Posterior cingulate gyrus (tissue), 11 donors: ENCODE measurements around the gene SVIL.
"Not testable (repeated sequence)": the region's sequence is repeated elsewhere in the genome, so short reads cannot be mapped to it uniquely, and the experiment has no call there.

Source experiments
- DNase-seq, 10 donors: peaks; one replicate each; pipeline versions ENCODE4 v3.0.0 to v3.0.0-alpha.2; 2020 to 2021; ENCODE audit warnings: mixed read lengths in 3 of 10
- intact Hi-C: fragments of 100-400 bp; cut with DNase I; formaldehyde crosslinking; loops from one replicate; pipeline ENCODE4 v1.15.1; 2023

SVIL gene

GRCh38 chr10:29524720-29525119 is 110.1 kb downstream of the SVIL start:
- DNase-seq, result no peak
- intact Hi-C loops, result no loop called here

DNA sequence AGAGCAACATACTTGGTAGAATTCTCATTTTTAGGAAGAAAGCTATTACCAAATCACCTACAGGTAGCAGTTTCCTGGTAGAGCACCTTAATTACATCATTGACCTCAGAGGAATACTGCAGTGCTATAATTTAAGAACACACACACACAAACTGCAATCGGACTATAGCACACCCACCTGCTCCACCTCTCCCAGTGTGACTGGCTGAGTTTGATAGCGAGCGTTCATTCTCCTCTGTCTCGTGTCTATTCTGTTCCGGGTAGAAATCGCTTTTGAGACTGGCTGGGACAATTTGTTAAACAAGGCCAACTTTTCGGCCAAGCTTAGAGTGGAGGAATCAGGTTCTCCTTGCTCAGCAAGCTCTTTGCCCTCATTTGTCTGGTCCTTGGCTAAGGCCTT is 110.5 kb downstream of the SVIL start:
- intact Hi-C loops, result no loop called here
- no peak for DNase-seq

DNA sequence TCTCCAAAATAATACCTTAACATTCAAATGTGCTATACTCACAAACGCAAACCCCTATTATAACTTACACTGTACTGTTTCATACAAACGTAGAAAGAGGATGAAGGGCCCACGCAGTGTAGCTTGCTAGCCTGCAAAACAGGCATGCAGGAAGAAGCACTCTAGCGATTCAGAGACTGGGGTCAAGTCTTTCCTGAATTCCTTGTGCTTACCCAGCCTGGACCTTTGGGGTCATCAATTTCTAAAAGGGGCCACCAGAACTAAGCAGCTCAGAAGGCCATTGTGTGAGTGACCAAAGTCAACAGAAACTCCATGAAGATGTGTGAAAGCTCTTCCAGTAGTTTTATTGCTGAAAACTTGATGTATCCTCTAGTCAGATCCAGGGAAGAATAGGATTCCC is 111.9 kb downstream of the SVIL start:
- DNase-seq, result no peak
- intact Hi-C loops, result no loop called here

DNA sequence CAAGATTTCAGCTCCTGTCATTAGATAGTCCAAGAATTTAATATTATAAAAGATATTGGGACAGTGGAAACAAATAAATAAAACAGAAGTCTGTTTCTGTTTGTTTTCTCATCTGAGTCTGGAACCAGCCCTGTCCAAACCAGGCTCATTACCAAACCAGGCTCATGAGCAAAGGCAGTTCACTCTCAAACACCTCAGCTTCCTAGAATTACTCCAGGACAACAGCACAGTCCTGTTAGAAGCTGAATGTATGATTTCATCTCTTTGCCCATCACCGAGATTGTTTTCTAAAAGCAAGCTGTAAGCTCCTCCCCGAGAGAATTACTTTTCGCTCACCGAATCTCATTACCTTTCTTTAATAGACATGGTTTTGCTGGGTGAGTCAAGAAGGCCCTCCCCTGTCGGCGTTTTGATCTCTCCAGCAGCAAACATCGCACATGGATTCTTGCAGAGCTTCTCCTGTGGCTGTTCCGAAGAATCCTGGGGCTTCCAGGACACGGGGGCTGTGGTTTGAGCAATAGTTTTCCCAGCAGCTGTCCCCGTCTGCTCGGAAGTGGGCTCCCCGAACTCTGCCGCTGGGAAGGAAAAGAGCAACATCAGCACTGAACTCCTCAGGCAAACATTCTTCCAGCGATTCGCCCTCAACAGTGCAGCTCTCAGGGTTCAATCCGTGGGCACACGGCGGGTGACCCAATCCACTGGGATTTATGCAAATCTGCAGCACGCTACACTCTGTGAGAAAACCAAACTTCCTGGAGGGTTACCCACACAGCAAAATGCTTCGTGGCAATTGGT is 112.5 kb downstream of the SVIL start:
- no peak for DNase-seq
- intact Hi-C loops, result no loop called here

DNA sequence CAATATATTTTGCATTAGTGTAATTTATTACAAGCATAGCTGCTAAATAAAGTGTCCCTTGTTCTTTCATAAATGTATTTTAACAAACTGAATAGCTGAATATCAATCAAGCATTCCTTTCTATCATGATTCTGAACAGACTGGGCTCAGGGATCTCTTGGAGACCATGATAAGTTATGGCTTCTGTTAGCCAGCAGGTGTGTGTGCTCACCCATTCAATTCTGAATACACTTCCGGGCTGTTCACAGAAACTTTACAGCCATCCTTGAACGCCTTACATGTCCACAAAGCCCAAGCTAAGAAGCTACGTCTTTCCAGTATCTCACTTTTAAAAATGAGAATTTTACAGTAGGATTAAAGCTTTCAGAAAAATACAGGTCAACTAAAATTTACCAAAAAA is 115.1 kb downstream of the SVIL start:
- intact Hi-C loops, result no loop called here

DNA sequence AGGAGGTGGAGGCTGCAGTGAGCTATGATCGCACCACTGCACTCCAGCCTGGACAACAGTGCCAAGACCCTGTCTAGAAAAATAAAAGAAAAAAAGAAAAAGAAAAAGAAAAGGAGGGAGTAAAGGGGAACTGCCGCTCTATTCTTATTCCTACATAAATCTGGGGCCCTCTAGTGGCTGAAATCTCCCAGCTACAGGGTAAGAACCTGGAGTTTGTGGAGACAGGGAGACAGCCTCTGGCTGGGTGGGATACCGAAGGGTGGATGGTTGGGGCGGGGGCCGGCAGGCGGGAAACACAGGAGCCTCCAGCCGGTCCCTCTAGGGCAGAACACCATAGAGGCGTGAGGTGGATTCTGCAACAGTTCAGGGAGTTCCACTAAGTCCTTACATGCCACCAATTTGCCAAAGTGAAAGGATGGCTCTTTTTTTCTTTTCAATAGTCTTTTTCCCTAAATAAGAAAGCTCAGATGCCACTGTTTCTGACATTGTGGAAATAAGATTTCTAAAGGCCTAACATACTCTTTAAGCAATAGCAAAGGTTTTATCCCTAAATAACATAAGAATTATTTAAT is 117.3 kb downstream of the SVIL start:
- intact Hi-C loops, result no loop called here
- peak in 1 of 10 donors; percentile 19 for DNase-seq

More for the DNA sequence above, 115.1 kb downstream of the SVIL start:
- DNase-seq, result no peak

GRCh38 chr10:29516309-29516932 is 118.3 kb downstream of the SVIL start:
- intact Hi-C loops, DNase-seq: not testable (repeated sequence)

DNA sequence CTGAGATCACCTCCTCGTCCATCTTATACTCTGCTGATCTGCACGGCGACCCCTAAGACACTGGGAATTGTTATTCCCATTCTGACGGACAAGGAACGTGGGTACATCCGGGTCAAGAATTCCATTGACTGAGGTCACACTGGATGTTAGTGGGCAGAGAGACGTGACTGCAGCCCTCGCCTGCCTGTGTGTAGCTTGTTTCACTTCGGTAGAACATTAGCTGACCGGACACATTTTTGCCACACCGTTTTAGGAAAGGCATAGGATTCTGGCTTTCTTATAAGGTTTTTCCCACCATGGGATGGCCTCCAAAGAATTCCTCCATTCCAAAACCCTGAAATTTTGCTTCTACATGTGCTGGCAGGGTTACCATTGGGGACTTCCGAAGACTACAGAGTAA is 118.9 kb downstream of the SVIL start:
- intact Hi-C loops, result not testable (repeated sequence)

DNA sequence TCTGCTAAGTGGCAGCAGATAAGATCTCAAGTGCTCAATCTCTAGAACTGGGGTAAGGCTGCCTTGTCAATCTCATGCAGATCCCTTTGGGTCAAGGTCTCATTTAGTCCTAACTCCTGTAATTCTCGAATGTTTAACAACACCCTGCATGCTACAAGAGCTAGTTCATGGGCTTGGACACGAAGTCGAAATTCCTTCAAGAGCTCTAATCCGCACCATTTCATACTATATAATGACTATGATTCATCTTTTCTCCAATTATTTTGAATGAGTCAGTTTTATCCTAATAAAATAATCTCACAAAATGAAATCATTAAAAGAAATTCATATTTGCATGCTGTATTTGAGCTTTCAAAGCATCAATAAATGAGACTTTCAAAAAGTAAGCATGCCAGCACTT is 119.7 kb downstream of the SVIL start:
- intact Hi-C loops, DNase-seq: not testable (repeated sequence)

More for the DNA sequence above, 118.9 kb downstream of the SVIL start:
- not testable (repeated sequence) for DNase-seq

- no peak for DNase-seq
- intact Hi-C loops, result no loop called here
Observed at GRCh38 chr10:29514306-29514705, 120.5 kb downstream of the SVIL start.

GRCh38 chr10:29512425-29512974 is 122.3 kb downstream of the SVIL start:
- intact Hi-C loops, result no loop called here
- no peak for DNase-seq

DNA sequence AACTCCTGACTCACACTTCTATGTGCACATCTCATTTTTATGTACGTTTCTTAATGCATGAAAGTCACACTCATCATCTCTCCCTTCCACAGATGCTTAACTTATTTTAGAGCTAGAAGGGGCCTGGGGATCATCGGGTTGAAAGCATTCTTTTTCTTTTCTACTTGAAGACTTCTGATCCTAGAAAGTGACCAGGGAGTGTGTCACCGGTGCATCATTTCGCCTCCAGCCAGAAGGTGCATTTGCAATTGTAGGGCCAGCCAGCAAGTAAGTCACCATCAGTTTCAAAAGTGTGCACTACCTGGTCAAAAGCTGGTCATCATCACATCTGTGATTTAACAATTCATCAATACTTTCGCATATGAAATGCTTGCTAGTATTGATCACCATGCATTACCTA is 123.0 kb downstream of the SVIL start:
- intact Hi-C loops, DNase-seq: not testable (repeated sequence)

DNA sequence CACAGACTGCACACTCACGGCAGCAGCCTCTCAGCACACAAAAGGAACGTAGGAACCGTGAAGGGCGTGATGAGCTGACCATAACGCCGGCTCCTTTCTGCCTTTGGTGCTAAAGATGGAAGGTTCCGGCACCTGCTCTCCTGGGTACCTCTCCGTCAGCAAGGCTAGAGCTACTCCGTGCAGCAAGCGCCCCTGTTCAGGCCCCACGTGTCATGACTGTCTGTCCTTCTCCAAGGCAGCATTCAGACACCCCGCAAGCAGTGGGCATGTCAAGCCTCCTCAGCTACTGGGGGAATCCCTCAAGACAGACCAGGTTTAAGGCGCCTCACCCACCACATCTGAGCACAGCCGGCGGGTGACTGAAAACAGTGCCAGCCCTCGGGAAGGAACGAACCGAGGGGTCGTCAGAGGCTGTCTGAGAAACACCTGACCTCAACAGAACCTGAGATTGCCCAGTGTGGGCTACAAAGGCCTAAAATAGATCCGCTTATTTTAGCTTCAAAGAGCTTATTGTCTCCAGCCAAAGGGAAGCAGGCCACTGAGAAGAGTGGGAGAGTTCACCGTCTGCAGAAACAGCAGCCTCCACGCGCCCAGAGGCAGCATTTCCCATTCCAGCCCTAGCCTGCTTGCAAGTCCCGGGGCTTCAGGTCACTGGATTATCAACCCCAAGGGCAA is 124.2 kb downstream of the SVIL start:
- DNase-seq, intact Hi-C loops: not testable (repeated sequence)

- DNase-seq, result no peak
- intact Hi-C loops, result no loop called here
Observed at GRCh38 chr10:29508554-29509244, 126.1 kb downstream of the SVIL start.

DNA sequence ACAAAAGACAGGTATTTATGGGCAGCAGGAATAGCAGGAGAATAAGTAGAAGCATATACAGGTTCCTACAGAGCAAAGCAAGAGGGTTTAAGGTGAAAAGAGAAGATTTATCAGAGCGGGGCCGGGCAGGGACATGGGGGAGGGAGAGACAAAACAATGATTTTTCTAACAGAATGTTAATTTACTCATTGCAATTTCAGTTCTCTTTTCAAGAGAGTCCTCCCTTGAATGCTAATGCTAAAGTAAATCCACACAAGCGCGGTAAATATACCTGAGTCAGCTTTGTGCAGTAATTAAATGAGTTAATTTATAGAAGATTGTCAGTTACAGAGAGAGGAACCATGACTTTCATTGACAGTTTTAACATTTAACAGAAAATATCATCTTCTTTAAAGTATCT is 127.0 kb downstream of the SVIL start:
- intact Hi-C loops, DNase-seq: not testable (repeated sequence)

- DNase-seq, intact Hi-C loops: not testable (repeated sequence)
Observed at GRCh38 chr10:29506324-29506921, 128.3 kb downstream of the SVIL start.

GRCh38 chr10:29502351-29502750 is 132.4 kb downstream of the SVIL start:
- no peak for DNase-seq
- intact Hi-C loops, result no loop called here

DNA sequence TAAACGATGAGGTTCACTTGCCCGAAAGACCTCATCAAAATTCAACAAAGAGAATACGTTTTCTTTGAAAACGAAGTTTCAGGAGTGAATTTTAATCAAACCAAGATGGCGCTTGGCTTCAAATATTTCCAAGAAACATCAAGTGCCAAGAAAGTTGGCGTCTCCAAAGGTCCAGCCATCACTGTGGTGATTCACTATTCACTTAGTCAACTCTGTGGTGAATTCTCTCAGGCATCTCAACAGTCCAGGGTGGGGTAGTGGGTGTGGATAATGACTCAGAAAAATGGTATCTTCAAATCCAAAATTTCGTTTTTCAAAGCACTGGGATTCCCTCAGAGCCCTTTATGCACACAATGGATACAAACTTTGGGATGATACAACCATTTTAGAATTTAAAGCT is 133.1 kb downstream of the SVIL start:
- no peak for DNase-seq
- intact Hi-C loops, result no loop called here

- DNase-seq, result no peak
- intact Hi-C loops, result loop anchor here (5.0 to 10.0 kb wide), 2 partner anchors 115 to 838 kb away; no protein-coding TSS in a partner anchor
Observed at GRCh38 chr10:29499993-29500537, 134.7 kb downstream of the SVIL start.
